ENCODE data around the gene CRYL1.

Gene CRYL1

DNA sequence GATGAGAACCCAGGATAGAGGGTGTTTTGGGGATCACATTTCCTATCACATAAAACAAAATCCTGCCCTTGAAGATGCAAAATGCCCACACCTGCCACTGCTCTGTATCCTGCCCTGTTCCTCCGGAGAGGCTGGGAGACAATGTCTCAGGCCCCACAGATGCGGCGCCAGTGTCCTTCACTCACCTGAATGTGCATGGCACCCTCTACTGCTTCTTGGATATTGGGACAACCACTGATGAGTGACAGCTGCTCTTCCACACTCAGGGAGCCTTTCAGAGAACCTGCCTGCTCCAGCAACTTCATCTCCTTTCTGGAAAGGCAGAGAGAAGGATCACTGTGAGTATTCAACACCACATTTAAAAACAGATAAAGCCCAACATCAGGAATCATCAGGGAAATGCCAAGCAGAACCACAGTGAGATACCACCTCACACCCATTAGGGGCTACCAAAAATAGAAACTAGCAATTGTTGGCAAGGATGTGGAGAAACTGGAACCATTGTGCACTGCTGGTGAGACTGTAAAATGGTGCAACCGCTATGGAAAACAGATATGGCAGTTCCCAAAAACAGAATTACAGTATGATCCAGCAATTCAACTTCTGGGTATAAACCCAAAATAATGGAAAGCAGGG, 36.4 kb downstream of the CRYL1 start:
- peak; percentile 19 for DNase-seq

DNA sequence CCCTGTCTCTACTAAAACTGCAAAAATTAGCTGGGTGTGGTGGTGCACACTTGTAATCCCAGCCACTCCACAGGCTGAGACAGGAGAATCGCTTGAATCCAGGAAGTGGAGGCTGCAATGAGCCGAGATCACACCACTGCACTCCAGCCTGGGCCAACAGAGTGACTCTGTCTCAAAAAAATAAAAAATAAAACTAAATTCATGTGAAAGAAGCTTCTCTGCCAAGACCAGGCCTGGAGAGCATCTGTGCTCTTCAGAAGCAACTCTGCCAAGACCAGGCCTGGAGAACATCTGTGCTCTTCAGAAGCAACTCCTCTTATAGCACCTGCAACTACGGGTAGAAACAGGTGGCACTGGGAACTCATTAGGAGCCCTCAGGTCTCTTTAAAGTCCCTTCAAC, 37.7 kb downstream of the CRYL1 start:
- no peak for DNase-seq

- no peak for DNase-seq
Observed at GRCh38 chr13:20482787-20483186, 42.9 kb downstream of the CRYL1 start.

- DNase-seq: no peak
Observed at GRCh38 chr13:20482275-20482761, 43.3 kb downstream of the CRYL1 start.

GRCh38 chr13:20477394-20477793, 48.3 kb downstream of the CRYL1 start:
- no peak for DNase-seq

- DNase-seq: no peak
Observed at GRCh38 chr13:20475927-20476691, 49.5 kb downstream of the CRYL1 start.

DNA sequence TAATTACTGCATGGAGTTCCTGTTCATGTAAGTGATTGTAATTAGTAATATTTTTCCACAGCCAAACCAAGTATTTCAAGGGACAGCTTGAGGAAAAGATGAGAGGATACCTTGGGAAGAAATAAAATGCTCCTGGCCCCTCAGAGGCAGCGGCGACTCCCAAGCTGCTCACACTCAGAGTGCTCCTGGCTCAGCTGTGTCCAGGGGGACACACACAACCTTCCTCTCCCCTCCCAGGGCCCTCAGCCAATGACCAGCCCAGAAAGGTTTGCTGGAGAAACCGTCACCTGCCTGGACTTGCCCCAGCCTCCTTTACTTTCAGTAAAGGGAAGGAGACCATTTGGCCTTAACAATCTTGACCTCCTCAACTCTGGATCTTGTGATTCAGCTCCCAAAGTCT, 51.1 kb downstream of the CRYL1 start:
- DNase-seq: no peak

DNA sequence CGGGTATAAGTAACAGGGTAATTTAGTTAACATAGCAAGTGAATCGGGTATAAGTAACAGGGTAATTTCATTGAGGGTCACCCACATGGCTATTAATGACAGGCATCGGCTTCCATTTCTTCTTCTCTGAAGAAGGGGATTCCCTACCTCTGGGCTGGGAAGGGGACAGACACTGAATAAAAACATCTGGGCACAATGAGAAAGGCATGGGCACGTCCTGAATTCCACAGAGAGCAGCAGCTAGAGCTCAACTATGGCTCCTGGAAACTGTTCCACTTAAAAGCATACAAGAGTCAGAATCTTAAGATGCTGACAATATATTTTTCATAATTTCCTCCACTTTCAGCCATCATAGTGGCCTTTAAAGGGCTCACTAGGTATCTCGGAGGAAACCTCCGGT, 51.8 kb downstream of the CRYL1 start:
- DNase-seq: no peak

GRCh38 chr13:20473139-20473538, 52.5 kb downstream of the CRYL1 start:
- DNase-seq: no peak

- no peak for DNase-seq
Observed at GRCh38 chr13:20472531-20472930, 53.1 kb downstream of the CRYL1 start.

DNA sequence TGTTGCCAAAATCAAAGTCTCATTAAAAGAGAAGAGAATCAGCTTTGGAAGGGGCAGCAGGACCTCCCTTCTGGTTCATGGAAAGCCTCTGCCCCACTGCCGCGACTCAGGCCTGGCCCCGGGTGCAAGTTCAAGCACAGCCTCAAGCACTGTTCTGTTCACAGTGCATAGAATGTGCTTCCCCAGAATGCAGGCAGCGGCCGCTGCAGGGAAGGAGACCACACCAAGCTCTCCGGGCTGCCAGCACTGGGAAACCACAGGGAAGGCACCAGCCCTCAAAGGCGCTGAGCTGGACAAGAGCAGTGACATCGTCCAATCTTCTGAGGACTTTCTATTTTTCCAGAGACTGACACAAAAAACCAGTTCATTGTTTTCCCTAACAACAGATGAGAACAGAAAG, 55.5 kb downstream of the CRYL1 start:
- no peak for DNase-seq

GRCh38 chr13:20466371-20466770, 59.3 kb downstream of the CRYL1 start:
- DNase-seq: no peak

DNA sequence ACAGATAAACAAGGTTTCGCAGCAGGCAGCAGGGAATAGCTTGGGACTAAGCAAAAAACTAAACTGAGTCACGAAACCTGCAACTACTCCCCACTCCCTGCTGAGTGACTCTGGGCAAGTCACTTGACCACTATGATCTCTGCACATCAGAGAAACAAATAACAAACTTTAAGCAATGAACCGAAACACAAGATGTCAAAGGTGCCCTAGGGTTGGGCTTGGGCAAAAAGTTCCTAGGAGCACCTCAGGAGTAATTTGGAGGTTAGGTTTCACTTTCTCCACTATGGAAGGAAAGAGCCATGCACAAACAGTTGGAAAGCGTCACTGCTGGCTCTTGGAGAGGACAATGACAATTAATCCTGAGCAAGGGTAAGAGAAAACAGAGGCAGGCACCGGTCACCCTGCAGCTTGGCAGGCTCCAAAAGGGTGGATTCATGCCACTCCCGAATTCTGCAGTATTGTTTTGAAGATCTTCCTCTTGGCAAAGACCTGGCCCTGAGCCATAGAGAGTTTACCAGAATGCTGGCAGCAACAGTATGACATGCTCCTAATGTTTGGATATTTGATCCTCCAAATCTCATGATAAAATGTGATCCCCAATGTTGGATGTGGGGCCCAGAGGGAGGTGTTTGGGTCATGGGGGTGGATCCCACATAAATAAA, 60.3 kb downstream of the CRYL1 start:
- no peak for DNase-seq

- DNase-seq: no peak
Observed at GRCh38 chr13:20462921-20463320, 62.7 kb downstream of the CRYL1 start.

- no peak for DNase-seq
Observed at GRCh38 chr13:20462533-20462915, 63.1 kb downstream of the CRYL1 start.

- DNase-seq: no peak
Observed at GRCh38 chr13:20461860-20462532, 63.7 kb downstream of the CRYL1 start.

DNA sequence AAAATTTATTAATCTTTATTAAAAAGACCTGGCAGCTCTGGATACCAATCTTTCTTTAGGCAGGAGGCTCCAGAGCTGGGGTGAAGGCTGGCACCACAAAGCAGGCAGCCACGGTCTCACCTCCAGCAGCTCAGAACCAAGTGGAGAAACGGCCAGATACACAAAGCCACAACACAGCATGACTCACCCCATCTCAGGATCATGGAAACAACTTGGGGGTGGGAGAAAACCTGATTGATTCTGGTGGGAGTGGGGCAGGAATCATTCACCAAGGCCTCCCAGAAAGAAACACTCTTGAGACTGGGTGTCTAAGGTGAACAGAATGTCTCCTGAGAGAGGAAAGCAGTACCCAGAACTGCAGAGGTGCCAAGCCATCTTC, 64.2 kb downstream of the CRYL1 start:
- no peak for DNase-seq

DNA sequence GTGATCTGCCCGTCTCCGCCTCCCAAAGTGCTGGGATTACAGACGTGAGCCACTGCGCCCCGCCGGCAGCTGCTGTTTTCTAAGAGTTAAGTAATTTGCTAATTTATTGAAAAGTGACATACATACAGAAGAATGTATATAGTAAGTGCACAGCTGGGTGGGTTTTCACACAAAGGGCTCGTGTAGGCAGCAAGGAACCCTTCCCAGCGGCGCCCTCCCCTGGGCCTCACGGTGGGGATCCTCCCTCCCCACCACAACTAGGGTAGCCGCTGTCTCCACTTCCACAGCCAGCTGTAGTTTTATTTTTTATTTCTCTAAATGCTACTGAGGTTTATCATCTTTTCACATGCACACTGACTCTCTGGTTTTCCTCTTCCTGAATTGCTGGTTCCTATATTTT, 64.9 kb downstream of the CRYL1 start:
- DNase-seq: no peak

- no peak for DNase-seq
Observed at GRCh38 chr13:20457670-20458069, 68.0 kb downstream of the CRYL1 start.

DNA sequence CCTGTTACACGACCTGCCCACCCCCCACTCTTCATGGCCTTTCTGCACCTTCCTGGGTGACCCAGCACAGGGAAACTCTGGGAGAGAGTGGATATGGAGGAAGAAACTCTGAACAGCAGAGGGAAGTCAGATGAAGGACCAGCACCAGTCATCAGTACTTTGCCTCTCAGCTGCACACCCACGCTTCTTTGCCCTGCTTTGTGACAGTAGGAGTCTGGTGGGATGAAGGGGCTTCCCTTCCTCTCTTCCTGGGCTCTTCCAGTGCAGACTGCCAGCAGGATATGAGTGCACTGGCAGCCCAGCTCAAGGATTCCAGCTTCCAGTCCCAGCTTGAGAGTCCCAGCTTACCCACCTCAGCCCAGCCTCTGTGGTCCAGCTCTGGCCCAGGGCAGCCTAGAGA, 68.9 kb downstream of the CRYL1 start:
- no peak for DNase-seq

DNA sequence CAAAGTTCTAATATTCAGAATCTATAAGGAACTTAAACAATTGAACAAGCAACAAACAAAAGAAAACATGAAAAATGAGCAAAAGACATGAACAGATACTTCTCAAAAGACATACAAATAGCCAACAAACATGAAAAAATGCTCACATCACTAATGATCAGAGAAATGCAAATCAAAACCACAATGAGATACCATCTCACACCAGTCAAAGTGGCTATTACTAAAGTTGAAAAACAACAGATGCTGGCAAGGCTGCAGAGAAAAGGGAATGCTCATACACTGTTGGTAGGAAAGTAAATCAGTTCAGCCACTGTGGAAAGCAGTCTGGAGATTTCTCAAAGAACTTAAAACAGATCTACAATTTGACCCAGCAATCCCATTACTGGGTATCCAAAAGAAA, 74.3 kb downstream of the CRYL1 start:
- DNase-seq: no peak

GRCh38 chr13:20448470-20448869, 77.2 kb downstream of the CRYL1 start:
- DNase-seq: no peak

DNA sequence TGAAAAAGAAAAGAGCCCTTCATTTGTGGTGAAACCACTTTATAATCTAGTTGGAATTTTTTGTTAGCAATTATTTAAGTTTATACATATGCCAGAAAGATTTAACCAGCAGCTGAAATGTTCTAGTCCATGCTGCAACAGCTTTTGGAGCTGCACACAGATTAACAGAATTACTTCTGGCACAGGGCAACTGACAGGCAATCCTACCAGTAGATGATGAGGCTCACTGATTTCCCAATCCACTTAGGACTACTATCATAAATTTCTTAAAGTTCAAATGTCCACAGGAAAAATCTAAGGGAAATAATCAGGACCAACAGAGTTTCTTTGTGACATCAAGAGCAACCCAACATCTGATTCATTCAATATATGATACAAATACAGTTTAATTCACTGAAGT, 78.8 kb downstream of the CRYL1 start:
- no peak for DNase-seq

GRCh38 chr13:20446405-20446804, 79.3 kb downstream of the CRYL1 start:
- no peak for DNase-seq

All from amniotic stem cell (primary cell).